ENCODE results near the gene NCS1. TPM values are rescaled to one million over a fixed set of nuclear protein-coding genes. Genes with fewer than 3 reads are reported as not detected.

Gene NCS1
- total RNA-seq, 2 donors from 2014 or later, result 19.1 to 28.5 TPM

DNA sequence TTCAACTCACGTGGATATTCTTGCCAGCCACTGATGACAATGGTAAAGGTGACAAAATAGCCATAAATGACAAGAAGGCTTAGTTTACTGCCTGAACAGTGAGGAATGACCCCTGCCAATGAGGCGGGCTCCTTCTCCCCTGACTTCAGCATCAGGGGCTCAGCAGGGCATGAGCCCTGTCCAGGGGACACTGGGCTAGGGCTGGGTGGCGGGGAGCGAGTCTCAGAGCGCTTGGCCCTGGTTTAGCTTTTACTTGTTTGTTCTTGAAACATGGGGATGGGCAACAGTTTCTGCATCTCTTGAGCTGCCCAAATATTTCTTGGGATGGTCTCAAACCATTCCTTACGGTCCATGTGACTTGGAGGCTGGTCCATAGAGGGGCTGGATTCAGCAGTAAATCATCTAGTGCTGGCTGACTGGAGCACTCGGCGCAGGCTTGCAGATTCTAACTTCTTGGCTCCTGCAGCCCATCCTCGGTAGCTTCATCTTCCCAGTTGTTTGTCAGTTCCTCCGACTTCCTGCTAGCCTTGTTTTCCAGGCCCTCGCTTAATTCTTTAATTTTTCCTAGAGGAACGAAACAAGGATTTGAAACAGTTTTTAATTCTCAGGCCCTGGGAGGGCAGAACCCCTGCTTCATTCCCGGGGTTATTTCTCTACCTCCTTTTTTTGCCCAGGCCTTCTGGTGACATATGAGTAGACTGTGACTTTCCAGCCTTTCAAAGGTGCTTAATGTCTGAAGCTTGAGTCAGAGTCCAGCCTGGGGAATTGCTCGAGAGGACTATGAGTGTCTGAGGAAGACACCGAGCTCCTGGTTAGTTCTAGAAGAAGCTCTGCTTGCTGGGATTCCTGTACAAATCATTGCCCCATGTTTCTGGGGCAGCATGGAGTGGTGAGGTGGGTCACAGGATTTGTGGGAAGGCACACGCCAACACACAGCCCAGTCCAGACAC lies 88.9 kb downstream of the NCS1 start:
- intact Hi-C loops (cut with DNase I), result no loop called here
- DNase-seq (ENCODE audit: low spot score), result no peak
- no peak overlapping the region for H3K4me3 ChIP-seq

DNA sequence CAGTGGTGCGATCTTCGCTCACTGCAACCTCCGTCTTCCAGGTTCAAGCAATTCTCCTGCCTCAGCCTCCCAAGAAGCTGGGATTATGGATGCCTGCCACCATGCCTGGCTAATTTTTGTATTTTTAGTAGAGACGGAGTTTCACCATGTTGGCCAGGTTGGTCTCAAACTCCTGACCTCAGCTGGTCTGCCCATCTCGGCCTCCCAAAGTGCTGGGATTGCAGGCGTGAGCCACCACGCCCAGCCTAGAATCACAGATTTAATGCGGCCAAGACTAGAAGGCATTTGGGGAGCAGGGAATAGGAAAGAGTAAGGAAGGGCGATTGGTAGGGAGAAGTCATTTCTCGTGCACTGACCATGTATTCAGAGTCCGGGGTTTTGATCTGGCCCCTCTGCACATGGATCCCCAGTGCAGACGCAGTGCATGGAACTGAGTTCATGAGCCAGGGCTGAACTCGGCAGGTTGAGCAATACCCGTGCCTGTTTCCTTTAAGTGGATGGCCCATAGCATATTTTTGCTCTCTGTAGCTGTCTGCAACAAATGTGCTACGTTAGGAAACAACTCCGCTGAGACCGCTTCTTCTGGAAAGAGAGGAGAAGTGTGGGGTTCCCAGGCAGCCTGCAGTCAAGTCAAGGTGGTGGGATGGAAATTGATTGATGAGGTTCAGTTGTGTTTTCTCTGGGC lies 90.0 kb downstream of the NCS1 start:
- intact Hi-C loops (cut with DNase I), result no loop called here
- WGBS, result 92% methylated on average over 17 of the region's 17 CpGs
- Histone ChIP-seq H3K4me3 (no peak overlapping the region), H3K27me3 (replicated peaks; ENCODE audit: insufficient read depth) (peaks cover 17% of the 10 kb centered on the region), H3K9me3 (no peaks in the 10 kb centered on the region), H3K27ac (no peak overlapping the region), H3K36me3 (no peaks in the 10 kb centered on the region), H3K4me1 (replicated peaks) (peaks cover 10% of the 10 kb centered on the region)
- TF ChIP-seq, protein P1, sequence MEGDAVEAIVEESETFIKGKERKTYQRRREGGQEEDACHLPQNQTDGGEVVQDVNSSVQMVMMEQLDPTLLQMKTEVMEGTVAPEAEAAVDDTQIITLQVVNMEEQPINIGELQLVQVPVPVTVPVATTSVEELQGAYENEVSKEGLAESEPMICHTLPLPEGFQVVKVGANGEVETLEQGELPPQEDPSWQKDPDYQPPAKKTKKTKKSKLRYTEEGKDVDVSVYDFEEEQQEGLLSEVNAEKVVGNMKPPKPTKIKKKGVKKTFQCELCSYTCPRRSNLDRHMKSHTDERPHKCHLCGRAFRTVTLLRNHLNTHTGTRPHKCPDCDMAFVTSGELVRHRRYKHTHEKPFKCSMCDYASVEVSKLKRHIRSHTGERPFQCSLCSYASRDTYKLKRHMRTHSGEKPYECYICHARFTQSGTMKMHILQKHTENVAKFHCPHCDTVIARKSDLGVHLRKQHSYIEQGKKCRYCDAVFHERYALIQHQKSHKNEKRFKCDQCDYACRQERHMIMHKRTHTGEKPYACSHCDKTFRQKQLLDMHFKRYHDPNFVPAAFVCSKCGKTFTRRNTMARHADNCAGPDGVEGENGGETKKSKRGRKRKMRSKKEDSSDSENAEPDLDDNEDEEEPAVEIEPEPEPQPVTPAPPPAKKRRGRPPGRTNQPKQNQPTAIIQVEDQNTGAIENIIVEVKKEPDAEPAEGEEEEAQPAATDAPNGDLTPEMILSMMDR (IDR thresholded peaks at IDR 0.05), result no peak
- no peak for TF ChIP-seq POLR2AphosphoS5 (IDR thresholded peaks at IDR 0.05)
- no peak for TF ChIP-seq POLR2A (IDR thresholded peaks at IDR 0.05)
- no peak for DNase-seq (ENCODE audit: low spot score)

More for the DNA sequence above, 88.9 kb downstream of the NCS1 start:
- H3K27ac ChIP-seq, result no peak overlapping the region
- WGBS, result 33% methylated on average over 16 of the region's 16 CpGs
- H3K36me3 ChIP-seq, result no peaks in the 10 kb centered on the region
- peaks cover 15% of the 10 kb centered on the region for H3K27me3 ChIP-seq (replicated peaks; ENCODE audit: insufficient read depth)
- H3K9me3 ChIP-seq, result no peaks in the 10 kb centered on the region
- TF ChIP-seq POLR2AphosphoS5 (IDR thresholded peaks at IDR 0.05), result no peak
- TF ChIP-seq POLR2A (IDR thresholded peaks at IDR 0.05), result no peak
- TF ChIP-seq, protein P1 (IDR thresholded peaks at IDR 0.05), result no peak
- H3K4me1 ChIP-seq (replicated peaks), result peaks cover 10% of the 10 kb centered on the region

DNA sequence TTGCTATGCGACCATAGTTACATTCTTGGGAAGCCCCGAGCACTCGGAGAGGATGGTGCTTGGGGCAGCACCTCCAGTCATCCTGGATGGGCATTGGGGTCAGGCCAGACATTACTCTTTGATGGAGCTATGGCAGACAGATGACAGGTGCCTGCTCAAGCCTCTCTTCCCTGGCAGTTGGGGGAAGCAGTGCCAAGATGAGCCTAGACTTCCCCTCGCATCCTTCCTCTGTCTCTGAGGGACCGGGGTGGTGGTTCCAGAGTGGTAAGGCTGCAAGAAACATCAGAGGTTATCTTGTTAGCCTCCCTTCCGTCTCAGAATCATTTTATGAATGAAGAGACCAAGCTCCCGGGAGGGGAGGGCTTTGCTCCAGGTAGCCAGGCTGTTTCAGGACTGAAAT lies 90.6 kb downstream of the NCS1 start:
- Histone ChIP-seq H3K27ac (no peak overlapping the region), H3K36me3 (no peaks in the 10 kb centered on the region), H3K4me1 (replicated peaks) (peaks cover 10% of the 10 kb centered on the region), H3K4me3 (no peak overlapping the region), H3K9me3 (no peaks in the 10 kb centered on the region), H3K27me3 (replicated peaks; ENCODE audit: insufficient read depth) (peaks cover 17% of the 10 kb centered on the region)
- WGBS, result 90% methylated on average over 7 of the region's 7 CpGs
- TF ChIP-seq POLR2AphosphoS5 (IDR thresholded peaks at IDR 0.05), result no peak
- TF ChIP-seq, protein P1 (IDR thresholded peaks at IDR 0.05), result no peak
- no peak for DNase-seq (ENCODE audit: low spot score)
- intact Hi-C loops (cut with DNase I), result no loop called here

DNA sequence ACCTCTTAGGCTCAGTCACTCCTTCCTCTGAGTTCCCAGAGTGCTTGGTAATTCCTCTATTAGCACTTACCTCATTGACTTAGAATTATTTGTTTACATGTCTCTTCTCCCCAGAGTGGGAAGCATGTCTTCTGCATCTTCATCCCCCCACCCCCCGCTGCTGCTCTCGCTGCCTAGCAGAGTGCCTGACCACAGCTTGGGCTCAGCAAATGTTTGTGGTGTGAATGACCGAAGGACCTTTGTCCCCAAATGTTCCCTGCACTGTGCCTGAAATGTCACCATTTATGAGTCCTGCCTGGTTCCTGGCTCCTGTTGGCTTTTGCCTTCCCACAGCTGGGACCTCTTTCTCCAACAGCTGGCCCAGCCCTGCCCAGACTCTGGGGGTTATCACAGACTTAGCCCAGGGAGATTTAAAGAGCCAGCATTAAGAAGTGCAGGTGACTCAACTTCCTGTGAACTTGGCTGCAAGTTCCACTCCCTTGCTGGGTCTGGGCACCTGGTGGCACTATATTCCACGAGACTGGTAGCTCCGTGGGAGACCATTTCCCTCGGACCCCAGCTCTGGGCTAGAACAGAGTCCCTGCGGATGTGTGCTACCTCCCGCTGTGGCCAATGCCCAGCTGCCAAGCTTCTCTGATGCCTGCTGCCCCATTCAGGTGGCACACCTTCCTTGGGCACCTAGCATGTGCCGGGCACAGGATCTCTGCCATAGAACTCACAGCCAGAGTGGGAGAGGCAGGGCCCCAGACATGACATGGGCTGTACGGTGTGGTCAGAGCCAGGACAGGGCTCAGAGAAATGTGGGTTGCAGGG lies 91.6 kb downstream of the NCS1 start:
- H3K27ac ChIP-seq, result no peak overlapping the region
- no peak for TF ChIP-seq POLR2A (IDR thresholded peaks at IDR 0.05)
- TF ChIP-seq POLR2AphosphoS5 (IDR thresholded peaks at IDR 0.05), result no peak
- H3K36me3 ChIP-seq, result no peaks in the 10 kb centered on the region
- no peak for DNase-seq (ENCODE audit: low spot score)
- H3K27me3 ChIP-seq (replicated peaks; ENCODE audit: insufficient read depth), result peaks cover 17% of the 10 kb centered on the region
- intact Hi-C loops (cut with DNase I), result no loop called here
- H3K4me3 ChIP-seq, result no peak overlapping the region
- no peaks in the 10 kb centered on the region for H3K9me3 ChIP-seq
- 72% methylated on average over 10 of the region's 10 CpGs for WGBS
- peaks cover 10% of the 10 kb centered on the region for H3K4me1 ChIP-seq (replicated peaks)

All from prostate gland (tissue), 2 donors.